ENCODE measurements around the gene INSR.
"Not testable (repeated sequence)": the region's sequence is repeated elsewhere in the genome, so short reads cannot be mapped to it uniquely, and the experiment has no call there.

Gene INSR

DNA sequence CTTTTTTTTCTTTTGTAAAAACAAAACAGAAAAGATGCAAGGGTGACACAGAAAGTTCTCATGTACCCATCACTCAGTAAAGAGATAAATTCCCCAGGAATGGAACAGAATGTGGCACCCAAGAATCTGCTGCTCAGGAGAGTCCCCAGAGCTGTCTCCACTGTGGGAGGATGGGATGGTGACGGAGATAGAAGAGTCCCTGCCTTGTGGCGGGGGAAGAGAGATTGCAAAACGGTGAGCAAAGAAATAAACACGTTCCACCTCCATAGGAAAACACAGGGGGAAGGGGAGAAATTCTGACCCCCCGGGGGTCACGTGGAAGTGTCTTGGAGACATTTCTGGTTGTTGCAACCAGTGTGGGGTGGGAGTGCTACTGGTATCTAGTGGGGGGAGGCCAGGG, 76.4 kb downstream of the INSR start:
- DNase-seq, result no peak

DNA sequence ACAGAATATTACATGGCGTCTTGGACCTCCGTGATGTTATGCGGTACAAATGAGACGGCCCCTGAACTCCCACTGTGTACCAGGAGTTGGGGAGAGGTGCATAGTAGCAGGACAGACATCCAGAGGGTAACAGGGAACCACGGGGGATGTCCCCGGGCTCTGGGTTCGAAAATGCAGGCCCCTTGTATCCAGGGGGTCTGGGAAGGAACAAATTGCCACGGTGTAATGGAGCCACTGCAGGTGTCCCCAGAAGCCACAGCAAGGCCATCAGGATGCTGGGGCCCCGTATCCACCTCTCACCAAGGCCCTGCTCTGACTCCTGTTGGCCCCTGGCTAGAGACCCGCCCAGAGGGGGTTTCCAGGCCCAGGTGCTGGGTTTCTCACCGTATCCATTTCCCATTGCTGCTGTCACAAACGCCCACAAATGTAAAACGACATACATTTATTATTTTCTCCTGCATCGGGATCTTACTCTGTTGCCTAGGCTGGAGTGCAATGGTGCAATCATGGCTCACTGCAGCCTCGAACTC, 77.8 kb downstream of the INSR start:
- peak; percentile 13 for DNase-seq

DNA sequence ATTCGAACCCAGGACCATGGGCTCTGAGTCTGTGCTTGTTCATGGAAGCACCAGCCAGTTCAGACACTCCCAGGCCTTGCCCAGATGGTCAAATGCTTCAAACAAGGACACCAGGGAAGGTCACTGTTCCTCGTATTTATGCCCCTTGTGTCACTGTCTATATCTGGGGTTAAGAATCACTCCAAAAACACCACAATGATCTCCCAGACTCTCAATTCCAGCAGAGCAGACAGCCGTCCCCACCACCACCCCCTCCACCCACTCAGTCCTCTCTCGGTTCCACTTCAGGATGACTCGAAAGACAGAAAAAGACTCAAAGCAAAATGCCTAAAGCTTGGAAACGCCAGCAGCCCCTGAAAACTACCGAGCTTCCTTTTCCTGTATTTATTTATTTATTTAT, 79.0 kb downstream of the INSR start:
- DNase-seq, result no peak

DNA sequence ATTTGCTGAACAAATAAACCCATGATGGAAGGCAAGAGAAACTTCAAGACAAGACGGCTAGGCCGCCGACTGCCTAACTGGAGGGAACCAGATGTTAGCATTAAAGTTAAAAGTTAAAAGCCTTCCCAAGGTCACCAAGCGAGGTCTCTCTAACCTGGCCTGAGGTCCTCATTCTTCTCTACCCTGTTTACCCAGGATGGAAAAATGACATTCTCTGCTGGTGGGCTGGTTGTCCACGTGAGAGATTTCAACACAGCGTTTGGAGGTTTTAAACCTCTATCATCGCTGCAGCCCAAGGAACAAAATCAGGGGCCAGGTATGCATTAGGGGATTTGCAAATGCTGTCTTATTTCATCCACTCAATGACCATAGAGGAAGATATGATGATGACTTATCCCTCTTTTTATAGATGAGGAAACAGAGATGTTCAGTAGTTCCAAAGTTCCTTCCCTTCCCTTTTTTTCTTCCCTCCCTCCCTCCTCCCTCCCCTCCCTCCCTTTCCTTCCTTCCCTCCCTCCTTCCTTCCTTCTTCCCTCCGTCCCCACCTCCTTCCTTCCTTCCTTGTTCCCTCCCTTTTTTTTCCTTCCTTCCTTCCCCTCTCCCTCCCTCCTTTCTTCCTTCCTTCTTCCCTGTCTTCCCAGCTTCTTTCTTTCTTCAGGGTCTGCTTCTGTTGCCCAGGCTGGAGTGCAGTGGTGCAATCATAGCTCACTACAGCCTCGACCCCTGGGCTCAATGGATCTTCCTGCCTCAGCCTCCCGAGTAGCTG, 79.7 kb downstream of the INSR start:
- DNase-seq, result no peak

DNA sequence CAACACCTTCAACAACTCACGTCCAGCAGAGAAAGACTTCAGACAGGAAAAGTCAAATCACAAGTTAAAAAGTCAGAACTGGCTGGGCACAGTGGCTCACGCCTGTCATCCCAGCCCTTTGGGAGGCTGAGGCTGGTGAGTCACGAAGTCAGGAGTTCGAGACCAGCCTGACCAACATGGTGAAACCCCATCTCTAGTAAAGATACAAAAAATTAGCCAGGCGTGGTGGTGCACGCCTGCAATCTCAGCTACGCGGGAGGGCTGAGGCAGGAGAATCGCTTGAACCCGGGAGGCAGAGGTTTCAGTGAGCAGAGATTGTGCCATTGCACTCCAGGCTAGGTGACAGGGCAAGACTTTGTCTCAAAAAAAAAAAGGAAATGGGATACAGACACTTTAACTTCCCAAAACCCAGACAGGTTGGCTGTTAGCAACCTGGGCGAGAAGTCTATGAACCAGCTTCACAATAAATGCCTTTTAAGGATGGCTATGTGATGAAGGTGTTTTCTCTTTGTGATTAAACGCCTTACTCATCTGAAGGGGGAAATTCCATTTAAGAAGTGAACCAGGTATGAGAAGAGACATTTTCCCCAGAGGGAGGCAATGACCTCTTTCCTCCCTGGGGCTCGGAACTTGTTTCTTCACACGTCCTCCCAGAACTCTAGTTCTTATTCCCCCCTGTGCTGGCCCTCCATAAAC, 80.4 kb downstream of the INSR start:
- no peak for DNase-seq

DNA sequence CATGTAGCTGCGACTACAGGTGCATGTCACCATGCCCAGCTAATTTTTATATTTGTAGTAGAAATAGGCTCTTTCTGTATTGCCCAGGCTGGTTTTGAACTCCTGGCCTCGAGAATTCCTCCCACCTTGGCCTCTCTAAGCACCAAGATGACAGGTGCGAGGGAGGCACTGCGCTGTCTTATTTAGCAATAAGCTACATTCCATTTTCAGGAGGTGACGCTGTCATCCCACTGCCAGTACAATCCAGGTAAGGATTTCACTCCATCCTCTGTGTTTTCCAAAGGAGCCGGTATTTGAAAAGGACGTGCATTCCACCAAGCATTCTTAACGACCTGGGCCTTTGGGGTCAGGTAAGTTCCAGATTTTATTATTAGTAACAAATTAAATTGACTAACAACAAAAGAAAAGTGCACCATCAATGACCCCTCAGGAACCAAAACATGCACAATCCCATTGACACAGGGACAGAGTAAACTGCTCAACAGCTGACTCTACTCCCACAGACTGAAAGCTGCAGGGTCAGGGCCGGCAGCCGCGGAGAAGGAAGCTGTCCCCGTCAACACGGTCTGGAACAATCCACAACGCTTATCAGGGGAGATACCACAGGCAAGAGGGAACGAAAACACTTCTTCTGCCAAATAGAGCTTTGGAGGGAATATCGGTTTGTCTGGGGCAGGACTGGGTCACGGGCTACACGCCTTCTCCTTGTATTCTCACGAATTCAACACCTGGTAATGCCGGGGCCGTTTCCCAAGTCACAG, 82.8 kb downstream of the INSR start:
- DNase-seq, result no peak

DNA sequence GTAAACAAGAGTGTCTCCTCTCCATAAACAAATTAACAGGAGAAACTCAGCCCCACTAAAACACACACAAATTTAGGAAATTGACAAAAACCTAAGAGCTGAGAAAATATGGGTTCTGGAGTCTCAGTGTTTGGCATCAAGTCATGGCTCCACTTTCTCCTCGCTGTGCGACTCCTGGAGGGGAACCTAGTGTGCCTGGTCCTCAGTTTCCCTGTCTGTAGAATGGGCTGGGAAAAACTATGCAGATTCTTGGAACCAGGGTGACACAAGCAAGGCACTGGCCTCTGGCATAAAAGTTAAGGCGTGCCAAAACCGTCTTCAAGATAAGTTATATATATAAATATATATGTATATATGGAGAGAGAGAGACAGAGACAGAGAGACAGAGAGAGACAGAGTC, 83.9 kb downstream of the INSR start:
- DNase-seq, result no peak

DNA sequence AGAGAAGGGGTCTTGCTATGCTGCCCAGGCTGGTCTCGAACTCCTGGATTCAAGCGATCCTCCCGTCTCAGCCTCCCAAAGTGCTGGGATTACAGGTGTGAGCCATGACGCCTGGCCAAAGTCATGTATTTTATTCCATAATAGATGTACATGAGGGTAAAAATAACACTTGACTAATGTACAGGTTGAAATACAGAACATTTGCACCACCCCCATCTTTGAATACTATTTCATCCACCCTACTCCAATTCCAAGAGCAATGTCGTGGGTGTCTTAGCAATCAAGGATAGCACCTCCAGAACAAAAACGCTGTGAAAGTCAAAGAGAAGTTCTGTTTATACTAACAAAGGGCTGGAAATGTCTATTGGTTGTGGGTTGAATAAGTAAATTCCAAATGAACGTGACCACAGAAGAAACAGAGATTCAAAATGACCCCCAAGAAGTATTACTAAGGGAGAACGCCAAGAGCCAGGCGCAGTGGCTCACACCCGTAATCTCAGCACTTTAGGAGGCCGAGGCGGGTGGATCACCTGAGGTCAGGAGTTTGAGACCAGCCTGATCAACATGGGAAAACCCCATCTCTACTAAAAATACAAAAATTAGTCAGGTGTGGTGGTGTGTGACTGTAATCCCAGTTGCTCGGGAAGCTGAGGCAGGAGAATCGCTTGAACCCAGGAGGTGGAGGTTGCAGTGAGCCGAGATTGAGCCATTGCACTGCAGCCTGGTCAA, 84.5 kb downstream of the INSR start:
- DNase-seq, result not testable (repeated sequence)

DNA sequence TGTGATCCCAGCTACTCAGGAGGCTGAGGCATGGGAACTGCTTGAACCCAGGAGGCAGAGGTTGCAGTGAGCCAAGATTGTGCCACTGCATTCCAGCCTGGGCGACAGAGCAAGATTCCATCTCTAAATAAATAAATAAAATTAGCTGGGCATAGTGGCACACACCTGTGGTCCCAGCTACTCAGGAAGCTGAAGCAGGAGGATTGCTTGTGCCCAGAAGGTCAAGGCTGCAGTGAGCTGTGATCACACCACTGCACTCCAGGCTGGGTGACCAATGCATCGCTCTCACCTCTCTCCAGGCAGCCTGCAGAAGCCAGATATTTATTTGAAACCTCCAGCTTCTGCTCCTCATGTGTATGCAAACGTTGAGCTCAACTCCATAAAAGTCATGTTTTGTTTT, 85.2 kb downstream of the INSR start:
- not testable (repeated sequence) for DNase-seq

DNA sequence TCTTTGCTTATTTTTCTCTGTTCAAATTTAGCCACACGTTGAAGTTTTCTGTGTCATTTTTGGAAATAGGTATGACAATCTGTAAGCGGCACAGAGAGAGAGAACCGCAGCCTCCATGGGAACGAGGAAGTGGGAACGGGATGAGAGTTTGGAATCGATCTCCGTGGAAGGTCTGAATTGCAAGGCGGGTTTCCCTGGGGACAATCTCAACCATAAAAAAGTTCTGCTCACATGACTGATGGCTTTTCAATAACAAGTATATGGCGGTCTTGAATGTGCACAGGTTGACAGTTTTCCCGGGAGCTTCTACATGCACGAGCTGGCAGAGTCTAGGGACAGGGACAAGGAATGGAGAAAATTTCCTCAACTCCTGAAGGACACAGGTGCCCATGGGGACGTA, 90.9 kb downstream of the INSR start:
- DNase-seq, result no peak

DNA sequence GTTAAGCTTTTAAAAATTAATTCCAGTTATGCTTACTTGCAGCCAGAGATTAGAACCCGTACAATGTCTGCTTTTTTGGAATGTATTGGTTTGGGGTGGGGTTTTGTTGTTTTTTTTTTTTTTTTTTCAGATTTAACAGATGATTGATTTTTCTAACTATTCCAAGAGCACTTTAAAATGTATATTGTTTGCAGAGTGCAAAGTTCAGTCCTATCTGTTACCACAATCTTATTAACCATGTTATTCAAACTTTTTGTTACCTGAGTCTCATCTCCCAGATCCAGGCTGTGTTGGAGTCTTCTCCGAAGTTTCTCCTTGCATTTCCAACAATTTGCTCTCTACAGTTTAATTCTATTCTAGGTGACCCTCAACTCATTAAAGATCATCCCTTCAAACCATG, 91.3 kb downstream of the INSR start:
- no peak for DNase-seq

DNA sequence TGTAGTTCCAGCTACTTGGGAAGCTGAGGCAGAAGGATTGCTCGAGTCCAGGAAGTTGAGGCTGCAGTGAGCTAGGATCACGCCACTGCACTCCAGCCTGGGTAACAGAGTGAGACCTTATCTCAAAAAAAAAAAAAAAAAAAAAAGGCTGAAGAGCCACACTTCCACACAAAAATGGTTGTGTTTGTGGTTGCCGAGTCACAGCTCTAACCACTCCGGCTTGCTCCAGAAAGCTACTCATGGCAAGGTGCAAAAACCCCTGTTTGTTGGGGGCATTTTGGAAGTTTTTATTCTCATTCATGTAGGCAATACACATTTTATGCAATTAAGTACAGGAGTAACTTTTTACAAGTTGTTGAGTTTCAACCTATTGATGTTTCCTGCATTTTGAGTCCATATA, 93.5 kb downstream of the INSR start:
- no peak for DNase-seq

DNA sequence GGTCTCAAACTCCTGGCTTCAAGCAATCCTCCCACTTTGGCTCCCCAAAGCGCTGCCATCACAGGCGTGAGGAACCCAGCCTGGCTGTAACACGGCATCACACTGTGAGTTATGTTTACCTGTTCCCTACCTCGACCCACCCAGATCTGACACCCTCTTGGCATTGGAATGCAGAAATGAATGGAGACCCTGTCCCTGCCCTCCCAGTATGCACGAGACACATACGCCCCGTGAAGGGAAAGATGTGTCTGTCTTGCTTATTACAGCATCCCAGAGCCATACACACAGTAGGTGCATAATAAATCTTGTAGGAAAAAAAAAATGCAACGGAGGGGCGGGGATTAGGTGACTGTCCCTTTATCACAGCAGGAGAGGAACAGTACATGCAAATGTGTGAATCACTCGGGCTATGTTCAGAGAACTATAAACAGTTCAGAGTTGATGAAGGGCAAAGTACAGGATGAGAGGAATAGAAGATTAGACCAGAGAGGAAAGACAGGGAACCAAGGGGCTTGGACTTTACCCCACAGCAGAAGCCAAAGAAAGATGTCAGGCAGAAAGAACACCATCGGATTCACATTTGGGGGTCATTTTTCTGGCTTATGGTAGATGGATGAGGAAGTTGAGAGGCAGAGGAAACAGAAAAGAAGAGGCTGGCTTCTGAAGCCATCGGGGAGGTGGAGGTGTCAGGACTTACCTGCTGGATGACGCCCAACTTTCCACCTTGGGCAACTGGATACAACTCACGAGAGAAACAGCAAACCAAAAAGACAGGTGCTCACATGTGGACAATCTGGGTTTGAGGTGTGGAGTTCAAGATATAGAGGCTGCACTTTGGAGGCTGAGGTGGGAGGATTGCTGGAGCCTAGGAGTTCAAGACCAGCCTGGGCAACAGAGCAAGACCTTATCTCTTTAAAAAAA, 94.3 kb downstream of the INSR start:
- DNase-seq, result no peak

DNA sequence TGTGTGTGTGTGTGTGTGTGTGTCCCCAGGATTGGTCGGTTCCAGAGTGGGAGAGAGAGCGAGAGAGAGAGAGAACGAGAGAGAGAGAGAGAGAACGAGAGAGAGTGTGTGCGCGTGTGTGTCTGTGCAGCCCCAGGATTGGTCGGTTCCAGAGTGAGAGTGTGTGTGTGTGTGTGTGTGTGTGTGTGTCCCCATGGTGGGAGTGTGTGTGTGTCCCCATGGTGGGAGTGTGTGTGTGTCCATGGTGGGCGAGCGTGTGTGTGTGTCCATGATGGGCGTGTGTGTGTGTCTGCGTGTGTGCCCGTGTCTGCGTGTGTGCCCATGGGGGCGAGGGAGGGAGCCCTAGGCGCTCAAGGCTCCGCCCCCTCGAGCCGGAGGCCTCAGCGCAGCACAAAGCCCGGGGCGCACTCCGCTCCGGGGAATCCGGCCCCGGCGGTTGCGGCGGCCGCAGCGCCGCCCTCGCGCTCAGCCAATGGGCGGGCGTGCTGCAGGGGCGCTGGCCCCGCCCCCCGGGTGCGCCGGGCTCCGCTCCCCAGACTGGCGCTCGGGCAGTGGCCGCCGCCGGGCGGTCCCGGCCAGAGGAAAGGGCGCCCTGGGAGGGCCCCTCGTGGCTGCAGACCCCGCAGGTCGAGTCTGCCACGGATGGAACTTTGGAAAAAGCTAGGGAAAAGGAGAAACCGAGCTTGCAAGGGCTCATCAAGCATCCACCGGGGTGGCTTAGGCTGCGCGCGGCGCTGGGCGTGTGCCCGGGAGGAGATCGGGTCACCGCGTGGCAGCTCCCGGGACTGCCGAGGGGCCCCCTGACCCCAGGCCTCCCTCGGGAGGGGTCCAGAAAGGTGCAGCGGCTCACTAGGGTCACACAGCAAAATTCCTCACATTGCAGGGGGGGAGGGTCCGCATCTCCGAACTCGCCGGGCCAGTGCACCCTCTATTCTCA, 96.2 kb downstream of the INSR start:
- peak; percentile 86 for DNase-seq

DNA sequence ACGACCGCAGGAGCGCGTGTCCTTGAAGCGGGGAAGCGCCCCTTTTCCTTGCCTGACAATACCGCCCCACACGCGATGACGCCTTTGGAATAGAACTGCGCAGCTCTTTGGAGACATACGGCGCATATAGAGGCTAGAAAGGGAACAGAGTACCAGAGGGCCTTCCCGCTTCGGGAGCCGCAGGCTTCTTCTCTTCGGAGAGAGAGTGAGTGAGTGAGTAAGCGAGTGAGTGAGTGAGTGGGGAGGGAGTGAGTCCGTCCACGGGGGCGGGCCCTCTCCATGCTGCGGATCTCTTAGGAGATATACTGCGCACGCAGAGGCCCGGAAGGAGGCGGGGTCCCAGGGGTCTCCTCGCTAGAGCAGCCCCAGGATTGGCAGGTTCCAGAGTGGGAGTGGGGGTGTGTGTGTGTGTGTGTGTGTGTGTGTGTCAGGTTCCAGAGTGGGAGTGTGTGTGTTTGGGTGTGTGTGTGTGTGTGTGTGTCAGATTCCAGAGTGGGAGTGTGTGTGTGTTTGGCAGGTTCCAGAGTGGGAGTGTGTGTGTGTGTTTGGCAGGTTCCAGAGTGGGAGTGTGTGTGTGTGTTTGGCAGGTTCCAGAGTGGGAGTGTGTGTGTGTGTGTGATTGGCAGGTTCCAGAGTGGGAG, 97.0 kb downstream of the INSR start:
- peak; percentile 83 for DNase-seq

DNA sequence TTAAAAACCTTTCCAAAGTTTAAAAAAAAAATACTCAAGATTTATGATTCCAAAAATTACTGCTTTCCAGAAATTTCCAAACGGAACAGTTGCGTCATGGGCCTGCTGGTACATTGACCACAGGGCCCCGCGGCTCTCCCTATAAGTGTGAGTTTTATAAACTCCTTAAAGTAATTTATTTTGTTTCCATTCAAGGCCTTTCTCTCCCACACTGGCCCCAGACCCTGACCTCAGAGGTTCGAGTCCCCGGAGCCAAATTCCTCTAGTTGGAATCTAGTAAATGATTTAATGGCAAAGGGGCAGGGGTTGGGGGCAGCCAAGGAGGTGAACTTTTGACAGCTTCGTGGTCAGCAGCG, 97.5 kb downstream of the INSR start:
- no peak for DNase-seq

DNA sequence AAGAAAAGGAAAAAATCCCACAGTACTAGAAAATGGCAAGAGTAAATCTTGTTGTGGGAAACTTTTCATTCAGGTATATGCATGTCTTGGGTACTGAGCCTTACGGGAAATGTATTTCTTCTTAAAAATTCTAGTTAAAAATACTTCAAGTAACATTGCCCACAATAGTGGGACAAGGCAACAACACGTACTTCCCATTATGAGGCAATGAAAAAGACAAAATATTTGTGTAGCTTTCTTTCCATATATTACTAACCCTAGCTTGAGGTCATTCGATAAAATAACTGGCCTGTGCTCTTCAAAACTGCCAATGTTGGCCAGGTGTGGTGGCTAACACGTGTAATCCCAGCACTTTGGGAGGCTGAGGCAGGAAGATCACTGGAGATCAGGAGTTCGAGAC, 99.2 kb downstream of the INSR start:
- no peak for DNase-seq

DNA sequence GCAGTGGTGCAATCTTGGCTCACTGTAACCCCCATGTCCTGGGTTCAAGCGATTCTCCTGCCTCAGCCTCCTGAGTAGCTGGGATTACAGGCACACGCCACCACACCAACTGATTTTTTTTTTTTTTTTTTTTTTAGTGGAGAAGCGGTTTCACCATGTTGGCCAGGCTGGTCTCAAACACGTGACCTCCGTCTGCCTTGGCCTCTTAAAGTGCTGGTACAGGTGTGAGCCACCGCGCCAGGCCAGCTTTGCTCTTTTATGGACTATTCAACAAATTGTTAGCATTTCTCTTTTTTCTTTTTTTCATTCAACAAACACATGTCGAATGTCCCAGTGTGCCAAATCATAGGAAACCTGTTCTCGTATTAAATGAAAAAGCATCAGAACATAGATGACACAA, 99.6 kb downstream of the INSR start:
- DNase-seq, result no peak

DNA sequence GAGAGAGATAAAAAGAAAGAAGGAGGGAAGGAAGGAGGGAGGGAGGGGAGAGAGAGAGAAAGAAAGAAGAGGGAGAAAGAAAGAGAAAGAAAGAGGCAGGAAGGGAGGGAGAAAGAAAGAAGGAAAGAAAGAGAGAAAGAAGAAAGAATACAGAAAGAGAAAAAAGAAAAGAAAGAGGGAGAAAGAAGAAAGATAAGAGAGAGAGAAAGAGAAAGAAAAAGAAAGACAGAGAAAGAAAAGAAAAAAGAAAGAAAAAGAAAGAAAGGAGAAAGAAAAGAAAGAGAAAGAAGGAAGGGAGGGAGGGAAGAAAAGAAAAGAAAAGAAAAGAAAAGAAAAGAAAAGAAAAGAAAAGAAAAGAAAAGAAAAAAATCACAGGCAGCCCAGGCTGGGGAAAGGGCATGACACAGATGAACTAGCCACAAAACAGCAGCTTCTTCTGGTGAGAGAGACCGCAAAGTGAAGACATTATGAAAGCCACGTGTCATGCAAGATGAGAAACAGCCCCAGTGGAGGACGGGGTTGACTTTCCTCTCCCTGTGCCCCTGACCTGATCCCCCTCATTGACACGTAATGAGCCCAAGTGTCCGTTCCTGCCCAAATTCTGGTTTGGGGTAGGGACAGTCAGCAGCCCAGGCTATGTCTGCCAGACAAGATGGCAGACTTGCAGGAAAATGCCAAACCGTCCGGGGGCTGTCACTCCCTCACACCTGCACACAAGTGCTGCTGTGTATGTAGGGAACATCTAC, 102.1 kb downstream of the INSR start:
- DNase-seq, result peak; percentile 18
